Right atrium auricular region (tissue), 2 donors: ENCODE data around the gene DUS2. TPM values are rescaled to one million over a fixed set of nuclear protein-coding genes. Genes with fewer than 3 reads are reported as not detected.
"Not testable (repeated sequence)": the region's sequence is repeated elsewhere in the genome, so short reads cannot be mapped to it uniquely, and the experiment has no call there.

Source experiments
- DNase-seq: peaks from one replicate; pipeline ENCODE4 v3.0.0-alpha.2; 2019; ENCODE audit warnings: low spot score
- H3K27ac ChIP-seq, 2 donors: fragments of 200-600 bp; sonication (generic); 1 replicate in 1 of 2; 2 replicates in 1 of 2; pipeline ENCODE4 v1.5.1; 2016 to 2019
- H3K27me3 ChIP-seq, 2 donors: fragments of 200-600 bp; sonication (generic); one replicate each; pipeline versions ENCODE4 v1.5.1 to v1.6.0; 2017 to 2019
- H3K36me3 ChIP-seq: fragments of 200-600 bp; sonication (generic); one replicate; pipeline ENCODE4 v1.5.1; 2016
- H3K4me1 ChIP-seq, 2 donors: fragments of 200-600 bp; sonication (generic); one replicate each; pipeline versions ENCODE4 v1.5.1 to v1.6.0; 2017 to 2019
- H3K4me3 ChIP-seq, 2 donors: fragments of 200-600 bp; sonication (generic); 1 replicate in 1 of 2; 2 replicates in 1 of 2; pipeline ENCODE4 v1.5.1; 2017 to 2019; ENCODE audit warnings: mild to moderate bottlenecking in 1 of 2, moderate library complexity in 1 of 2
- H3K9me3 ChIP-seq, 2 donors: fragments of 200-600 bp; sonication (generic); one replicate each; pipeline ENCODE4 v1.5.1; 2019
- CTCF ChIP-seq, 2 donors: fragments of 200-600 bp; sonication (generic); IDR thresholded peaks; one replicate each; pipeline ENCODE4 v1.5.1; 2019; ENCODE audit warnings: antibody characterized with exemption in 2 of 2
- total RNA-seq, 2 donors: library from RNA; depleted of rRNA; stranded (reverse); fragments of >200 nt; gene quantifications; one replicate each; pipeline ENCODE4 v1.1.0, GENCODE V29; 2016

DUS2 gene
- total RNA-seq, 2 donors from 2014 or later = 4.5 to 4.9 TPM

GRCh38 chr16:68111379-68111778, 88.3 kb downstream of the DUS2 start:
- H3K4me1 ChIP-seq = peaks cover 0 to 5% of the 10 kb centered on the region in 2 donors
- H3K27me3 ChIP-seq = no peaks in the 10 kb centered on the region
- no peak overlapping the region for H3K27ac ChIP-seq
- no peak for DNase-seq
- H3K4me3 ChIP-seq = no peak overlapping the region
- no peak for TF ChIP-seq CTCF (IDR thresholded peaks at IDR 0.05)
- peaks cover 0 to 18% of the 10 kb centered on the region in 2 donors for H3K9me3 ChIP-seq
- H3K36me3 ChIP-seq = no peaks in the 10 kb centered on the region

GRCh38 chr16:68113059-68113761, 90.1 kb downstream of the DUS2 start:
- no peak overlapping the region for H3K27ac ChIP-seq
- peaks cover 0 to 8% of the 10 kb centered on the region in 2 donors for H3K4me1 ChIP-seq
- no peak for TF ChIP-seq CTCF (IDR thresholded peaks at IDR 0.05)

GRCh38 chr16:68113765-68114240, 90.7 kb downstream of the DUS2 start:
- H3K9me3 ChIP-seq = peaks cover 0 to 11% of the 10 kb centered on the region in 2 donors
- no peaks in the 10 kb centered on the region for H3K36me3 ChIP-seq
- no peak overlapping the region for H3K27ac ChIP-seq
- no peak for TF ChIP-seq CTCF (IDR thresholded peaks at IDR 0.05)
- no peak overlapping the region for H3K4me3 ChIP-seq
- H3K4me1 ChIP-seq = peaks cover 0 to 8% of the 10 kb centered on the region in 2 donors
- no peak for DNase-seq
- no peaks in the 10 kb centered on the region for H3K27me3 ChIP-seq

More at GRCh38 chr16:68113059-68113761, 90.1 kb downstream of the DUS2 start:
- Histone ChIP-seq H3K27me3 (no peaks in the 10 kb centered on the region), H3K9me3 (peaks cover 0 to 17% of the 10 kb centered on the region in 2 donors), H3K4me3 (no peak overlapping the region), H3K36me3 (no peaks in the 10 kb centered on the region)
- no peak for DNase-seq

GRCh38 chr16:68114939-68115338, 91.9 kb downstream of the DUS2 start:
- not testable (repeated sequence) for H3K4me1 ChIP-seq, H3K27me3 ChIP-seq, H3K27ac ChIP-seq

GRCh38 chr16:68115851-68116250, 92.8 kb downstream of the DUS2 start:
- TF ChIP-seq CTCF (IDR thresholded peaks at IDR 0.05) = no peak
- peaks cover 0 to 8% of the 10 kb centered on the region in 2 donors for H3K4me1 ChIP-seq
- no peak for DNase-seq
- peaks cover 0 to 8% of the 10 kb centered on the region in 2 donors for H3K9me3 ChIP-seq
- no peak overlapping the region for H3K4me3 ChIP-seq
- no peaks in the 10 kb centered on the region for H3K36me3 ChIP-seq
- H3K27me3 ChIP-seq = no peaks in the 10 kb centered on the region
- no peak overlapping the region for H3K27ac ChIP-seq

More at GRCh38 chr16:68114939-68115338, 91.9 kb downstream of the DUS2 start:
- not testable (repeated sequence) for H3K9me3 ChIP-seq, H3K4me3 ChIP-seq, DNase-seq, H3K36me3 ChIP-seq

- Histone ChIP-seq H3K9me3 (peaks cover 0 to 3% of the 10 kb centered on the region in 2 donors), H3K36me3 (no peaks in the 10 kb centered on the region), H3K4me3 (no peak overlapping the region), H3K4me1 (peaks cover 0 to 8% of the 10 kb centered on the region in 2 donors), H3K27ac (no peak overlapping the region), H3K27me3 (no peaks in the 10 kb centered on the region)
- peak in 1 of 2 donors; percentile 49 for TF ChIP-seq CTCF (IDR thresholded peaks at IDR 0.05)
- no peak for DNase-seq
Measured at GRCh38 chr16:68116256-68116867, 93.3 kb downstream of the DUS2 start.
